GM12864 (cell line): ENCODE measurements around the gene PPFIBP1.

Experiments used
- DNase-seq: peaks from one replicate; pipeline ENCODE4 v3.0.0-alpha.2; 2011; ENCODE audit warnings: low read depth
- H3K4me3 ChIP-seq: 2 replicates; pipeline ENCODE4 v1.5.1; 2011; ENCODE audit warnings: mild to moderate bottlenecking, low read depth, low read length, control low read depth
- TF ChIP-seq, protein P1 (sequence below): IDR thresholded peaks from 2 replicates; pipeline ENCODE4 v1.5.1; 2011; ENCODE audit warnings: low read depth, mild to moderate bottlenecking, moderate library complexity, low read length, control low read depth, inconsistent platforms; ENCODE audit errors: missing control alignments

PPFIBP1 gene

DNA sequence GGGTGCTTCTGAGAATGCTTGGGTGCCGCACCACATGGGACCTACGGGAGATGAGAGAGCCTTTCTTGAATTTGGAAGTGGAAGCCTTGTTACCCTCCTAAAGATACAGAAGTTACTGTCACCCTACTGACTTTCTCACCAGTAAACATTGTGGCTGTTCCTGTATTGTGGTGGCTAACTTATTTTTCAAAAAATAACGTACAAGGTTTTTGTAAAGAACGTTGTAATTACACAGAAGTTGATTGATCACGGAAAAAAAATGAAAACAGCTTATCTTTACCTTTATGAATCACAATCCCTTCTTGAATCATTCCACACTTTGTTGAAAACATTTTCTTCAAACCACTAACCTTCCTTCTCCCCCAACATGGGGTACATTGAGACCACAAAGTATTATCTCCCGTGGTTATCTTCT is 22.0 kb upstream of the PPFIBP1 start:
- DNase-seq = no peak
- TF ChIP-seq, protein P1, sequence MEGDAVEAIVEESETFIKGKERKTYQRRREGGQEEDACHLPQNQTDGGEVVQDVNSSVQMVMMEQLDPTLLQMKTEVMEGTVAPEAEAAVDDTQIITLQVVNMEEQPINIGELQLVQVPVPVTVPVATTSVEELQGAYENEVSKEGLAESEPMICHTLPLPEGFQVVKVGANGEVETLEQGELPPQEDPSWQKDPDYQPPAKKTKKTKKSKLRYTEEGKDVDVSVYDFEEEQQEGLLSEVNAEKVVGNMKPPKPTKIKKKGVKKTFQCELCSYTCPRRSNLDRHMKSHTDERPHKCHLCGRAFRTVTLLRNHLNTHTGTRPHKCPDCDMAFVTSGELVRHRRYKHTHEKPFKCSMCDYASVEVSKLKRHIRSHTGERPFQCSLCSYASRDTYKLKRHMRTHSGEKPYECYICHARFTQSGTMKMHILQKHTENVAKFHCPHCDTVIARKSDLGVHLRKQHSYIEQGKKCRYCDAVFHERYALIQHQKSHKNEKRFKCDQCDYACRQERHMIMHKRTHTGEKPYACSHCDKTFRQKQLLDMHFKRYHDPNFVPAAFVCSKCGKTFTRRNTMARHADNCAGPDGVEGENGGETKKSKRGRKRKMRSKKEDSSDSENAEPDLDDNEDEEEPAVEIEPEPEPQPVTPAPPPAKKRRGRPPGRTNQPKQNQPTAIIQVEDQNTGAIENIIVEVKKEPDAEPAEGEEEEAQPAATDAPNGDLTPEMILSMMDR = no peak
- H3K4me3 ChIP-seq = no peak overlapping the region

DNA sequence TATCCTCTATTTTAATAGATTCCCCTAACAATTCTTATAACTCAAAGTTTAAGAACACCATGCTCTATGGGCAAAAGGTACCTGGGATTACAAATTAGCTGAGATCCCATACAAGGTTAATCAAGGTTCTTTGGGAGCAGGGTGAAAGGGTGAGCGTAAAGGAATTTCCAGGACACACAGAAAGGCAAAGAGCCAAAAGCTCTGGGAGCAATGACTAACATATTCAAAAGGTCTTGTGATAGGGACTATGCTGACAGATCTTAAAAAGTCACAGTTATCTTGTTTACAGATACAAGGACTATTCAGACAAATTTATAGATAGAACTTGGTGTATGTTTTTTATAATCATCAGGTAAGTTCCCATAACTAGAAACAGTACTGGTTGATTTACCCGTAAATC is 19.5 kb upstream of the PPFIBP1 start:
- no peak overlapping the region for H3K4me3 ChIP-seq
- TF ChIP-seq, protein P1 = no peak
- no peak for DNase-seq

DNA sequence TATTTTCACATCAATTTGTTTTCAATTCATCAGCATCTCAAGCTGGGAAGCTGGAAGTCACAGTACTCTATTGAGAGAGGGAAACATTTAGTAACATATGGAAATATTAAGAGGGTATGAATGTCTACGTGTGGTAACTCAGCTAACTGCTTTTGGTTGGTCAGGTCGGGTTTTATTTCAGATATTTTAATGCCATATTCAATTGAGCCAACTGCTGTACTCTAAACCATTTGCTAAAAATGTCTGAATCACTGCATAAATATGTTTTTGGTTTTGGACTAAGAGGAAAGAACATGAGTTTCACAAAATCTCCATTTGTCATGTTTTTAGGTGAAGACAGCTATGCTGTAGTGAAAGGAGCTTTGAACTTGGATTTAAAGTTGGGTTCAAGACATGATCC is 18.9 kb upstream of the PPFIBP1 start:
- DNase-seq = no peak
- no peak overlapping the region for H3K4me3 ChIP-seq
- TF ChIP-seq, protein P1 = no peak

DNA sequence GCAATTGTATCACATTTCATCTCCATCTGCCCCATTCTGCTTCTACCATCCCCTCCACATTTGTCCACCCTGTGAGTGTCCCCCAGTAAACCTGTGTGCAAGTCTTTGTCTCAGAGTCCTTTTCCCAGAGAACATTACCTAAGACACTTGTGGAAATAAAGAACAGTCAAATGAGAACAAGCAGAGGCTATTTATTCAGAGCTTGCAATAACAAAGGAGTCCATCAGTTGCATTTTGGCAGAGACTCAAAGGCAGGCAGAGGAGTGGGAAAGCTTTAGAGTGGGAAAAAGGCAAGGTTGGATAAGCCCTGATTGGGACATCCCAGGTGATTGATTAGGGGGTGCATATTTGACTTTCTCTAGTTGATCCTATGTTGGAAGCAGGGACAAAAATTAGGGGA is 18.2 kb upstream of the PPFIBP1 start:
- TF ChIP-seq, protein P1 = no peak
- no peak overlapping the region for H3K4me3 ChIP-seq
- DNase-seq = no peak

DNA sequence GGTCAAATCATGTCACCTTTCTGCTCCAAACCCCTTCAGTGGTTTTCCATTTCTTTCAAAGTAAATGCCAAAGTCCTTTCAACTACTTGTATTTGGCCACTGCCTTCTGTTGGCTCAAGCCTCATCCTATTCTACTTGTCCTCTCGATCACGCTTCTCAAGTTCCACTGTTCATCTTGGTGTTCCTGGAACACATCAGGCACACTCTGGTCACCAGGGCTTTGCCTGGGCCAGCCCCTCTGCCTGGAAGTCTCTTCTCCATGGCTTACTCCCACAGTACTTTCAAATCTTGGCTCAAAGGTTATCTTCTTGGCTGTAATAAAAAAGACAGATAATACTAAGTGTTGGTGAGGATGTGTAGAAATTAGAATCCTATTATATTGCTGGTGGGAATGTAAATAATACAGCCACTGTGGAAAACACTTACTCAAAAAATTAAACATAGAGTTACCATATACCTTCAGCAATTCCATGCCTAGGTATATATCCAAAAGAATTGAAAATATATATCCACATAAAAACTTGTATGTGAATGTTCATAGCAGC is 17.3 kb upstream of the PPFIBP1 start:
- no peak for DNase-seq
- no peak overlapping the region for H3K4me3 ChIP-seq
- TF ChIP-seq, protein P1 = no peak

DNA sequence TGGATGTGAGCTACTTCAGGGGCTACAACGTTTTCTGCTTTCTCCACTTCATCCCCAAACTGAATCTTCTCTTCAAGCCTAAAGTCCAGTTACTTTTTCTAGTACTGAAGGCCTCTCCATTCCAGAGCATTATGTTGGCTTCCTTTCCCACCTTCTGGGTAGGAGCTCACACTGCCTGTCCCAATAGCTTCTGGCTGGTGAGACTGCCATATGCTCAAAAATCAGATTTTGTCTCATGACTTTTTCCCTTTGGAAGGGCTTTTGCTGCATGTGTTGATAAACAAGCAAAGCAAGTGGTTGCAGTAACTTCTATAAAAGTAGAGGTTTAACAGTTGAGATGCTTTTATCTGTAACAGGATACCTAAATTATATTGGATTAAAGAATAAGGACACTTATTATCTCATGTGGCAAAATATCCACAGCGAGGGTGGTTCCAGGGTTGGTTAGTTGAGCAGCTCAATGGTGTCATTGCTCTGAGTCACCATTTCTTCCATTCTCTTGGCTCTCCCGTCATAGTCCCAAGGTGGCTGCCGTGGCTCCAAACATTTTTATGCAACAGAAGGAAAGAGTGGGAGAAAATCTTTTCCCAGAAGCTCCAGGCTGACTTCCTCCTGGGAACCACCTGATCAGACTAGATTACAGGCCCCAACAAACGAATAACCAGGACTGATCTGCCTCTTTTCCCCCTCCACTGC is 15.1 kb upstream of the PPFIBP1 start:
- no peak overlapping the region for H3K4me3 ChIP-seq
- TF ChIP-seq, protein P1 = no peak

More for the DNA sequence above, 15.1 kb upstream of the PPFIBP1 start:
- DNase-seq = no peak
